HG02798 (cell line): ENCODE measurements around the gene MAST4.
A peak's percentile ranks its signal among the peaks of the same experiment; 100 is the strongest.

ENCODE experiments used
- ATAC-seq: cut with Tn5 transposase; IDR thresholded peaks from one replicate; pipeline ENCODE4 v1.9.1; 2021; ENCODE audit warnings: mild to moderate bottlenecking; ENCODE audit not compliant: unreplicated experiment, poor library complexity

MAST4 gene

DNA sequence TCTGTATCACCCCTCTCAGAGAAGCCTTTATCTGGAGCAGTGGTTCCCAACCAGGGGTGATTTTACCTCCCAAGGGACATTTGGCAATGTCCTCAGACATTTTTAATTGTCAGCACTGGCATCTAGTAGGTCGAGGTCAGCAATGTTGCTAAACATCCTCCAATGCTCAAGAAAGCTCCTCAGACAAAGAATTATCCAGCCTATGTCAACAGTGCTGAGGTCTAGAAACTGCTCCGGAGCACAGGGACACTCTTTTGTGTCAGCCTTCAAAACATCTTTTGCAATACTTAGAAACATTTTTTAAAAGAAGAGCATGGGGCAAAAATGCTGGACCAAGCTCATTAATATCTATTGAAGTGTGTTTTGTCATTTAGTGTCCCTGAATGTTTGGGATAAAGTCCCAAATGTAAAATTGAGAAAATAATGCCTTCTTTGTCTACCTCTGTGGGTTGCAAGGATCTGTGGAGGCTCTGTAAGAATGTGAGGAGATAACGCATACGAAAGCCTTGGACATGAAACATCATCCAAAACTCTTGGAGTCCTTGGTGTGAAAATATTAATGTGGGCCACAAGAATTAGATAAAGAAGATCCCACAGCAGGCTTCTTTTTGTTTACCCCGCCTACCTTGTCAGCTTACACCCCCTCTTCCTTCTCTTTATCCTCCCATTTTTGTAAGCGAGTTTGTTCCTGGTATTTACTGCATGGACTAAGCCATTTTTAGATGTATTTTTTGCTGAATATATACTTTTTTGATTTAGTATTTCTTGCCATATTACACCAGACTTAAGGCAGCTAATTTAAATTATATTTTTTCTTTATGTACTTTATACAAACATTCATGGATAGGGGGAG is 406.9 kb downstream of the MAST4 start:
- ATAC-seq: no peak

- ATAC-seq: no peak
Observed at GRCh38 chr5:67003685-67003934, 407.4 kb downstream of the MAST4 start.

GRCh38 chr5:67003935-67004729 is 407.9 kb downstream of the MAST4 start:
- peak; percentile 58 for ATAC-seq

GRCh38 chr5:67004730-67005350 is 408.6 kb downstream of the MAST4 start:
- no peak for ATAC-seq

DNA sequence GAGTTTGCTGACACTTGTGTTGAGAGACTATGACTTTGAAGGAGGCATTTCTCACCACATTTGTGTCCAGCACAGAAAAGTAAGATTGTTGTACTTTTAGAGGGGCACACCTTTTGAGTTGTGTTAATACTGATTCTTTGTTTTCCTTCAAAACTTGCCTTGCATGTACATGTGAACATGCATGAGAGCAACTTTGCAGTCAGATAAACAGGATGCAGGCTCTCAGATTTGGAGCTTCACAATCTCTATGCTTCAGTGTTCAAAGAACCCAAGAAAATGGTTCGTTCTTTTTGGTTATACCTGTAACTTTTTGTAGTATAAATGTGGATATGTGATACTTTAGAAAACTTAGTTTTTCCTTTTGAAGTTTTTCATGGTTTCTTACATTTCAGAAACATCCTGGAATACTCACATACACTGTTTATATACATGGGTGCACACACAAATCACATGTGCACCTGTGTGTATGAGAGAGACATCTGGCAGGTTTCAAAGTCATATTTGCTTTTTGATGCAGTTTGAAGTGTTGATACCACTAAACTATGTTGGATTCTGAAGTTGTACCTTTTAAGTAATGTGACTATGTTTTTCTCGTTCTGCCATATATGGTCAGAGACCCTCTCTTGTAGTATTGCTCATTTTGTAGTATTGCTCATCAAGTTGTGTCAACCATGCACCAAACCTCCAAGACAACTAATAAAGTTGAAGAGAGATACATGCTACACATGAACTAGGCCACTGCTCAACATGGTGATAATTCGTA is 409.7 kb downstream of the MAST4 start:
- ATAC-seq: no peak

GRCh38 chr5:67006500-67006848 is 410.3 kb downstream of the MAST4 start:
- ATAC-seq: no peak

- ATAC-seq: no peak
Observed at GRCh38 chr5:67009028-67009427, 412.8 kb downstream of the MAST4 start.

DNA sequence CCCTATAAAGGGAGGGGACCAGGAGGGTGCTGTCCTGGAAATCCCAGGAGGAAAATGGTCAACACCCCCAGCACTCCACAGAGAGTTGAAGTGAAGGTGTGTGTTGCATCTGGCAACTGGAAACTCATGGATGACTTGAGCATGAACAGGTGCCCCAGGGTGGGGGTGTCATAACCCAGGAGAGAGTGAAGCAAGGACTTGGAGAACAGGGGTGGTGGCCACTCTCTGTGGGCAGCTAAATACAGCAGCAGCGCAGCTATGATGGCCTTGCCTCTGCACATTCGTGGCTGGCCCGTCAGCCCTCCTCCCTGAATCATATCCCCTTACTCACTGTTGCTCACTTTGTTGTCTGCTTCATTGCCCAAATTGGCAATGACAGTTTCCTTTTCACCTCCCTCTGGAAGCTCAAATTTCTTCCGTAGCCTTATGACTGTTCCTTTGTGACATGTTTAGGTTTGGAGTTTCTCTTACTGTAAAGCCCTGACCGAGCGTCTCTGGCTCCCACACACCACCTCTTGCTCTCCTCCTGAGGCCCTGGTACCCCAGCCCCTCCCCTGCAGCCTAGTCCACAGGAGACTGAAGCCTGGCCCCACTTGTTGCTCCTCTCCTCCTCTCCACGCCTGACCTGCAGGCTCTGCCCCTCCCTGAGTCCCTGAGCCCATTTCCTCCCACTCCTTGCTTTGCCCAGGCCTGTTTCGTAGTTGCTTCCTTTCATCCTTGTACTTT is 414.7 kb downstream of the MAST4 start:
- ATAC-seq: no peak

- ATAC-seq: no peak
Observed at GRCh38 chr5:67011422-67011821, 415.2 kb downstream of the MAST4 start.

GRCh38 chr5:67012171-67012570 is 416.0 kb downstream of the MAST4 start:
- ATAC-seq: no peak

GRCh38 chr5:67013719-67014118 is 417.5 kb downstream of the MAST4 start:
- no peak for ATAC-seq

GRCh38 chr5:67014191-67014590 is 418.0 kb downstream of the MAST4 start:
- ATAC-seq: no peak

DNA sequence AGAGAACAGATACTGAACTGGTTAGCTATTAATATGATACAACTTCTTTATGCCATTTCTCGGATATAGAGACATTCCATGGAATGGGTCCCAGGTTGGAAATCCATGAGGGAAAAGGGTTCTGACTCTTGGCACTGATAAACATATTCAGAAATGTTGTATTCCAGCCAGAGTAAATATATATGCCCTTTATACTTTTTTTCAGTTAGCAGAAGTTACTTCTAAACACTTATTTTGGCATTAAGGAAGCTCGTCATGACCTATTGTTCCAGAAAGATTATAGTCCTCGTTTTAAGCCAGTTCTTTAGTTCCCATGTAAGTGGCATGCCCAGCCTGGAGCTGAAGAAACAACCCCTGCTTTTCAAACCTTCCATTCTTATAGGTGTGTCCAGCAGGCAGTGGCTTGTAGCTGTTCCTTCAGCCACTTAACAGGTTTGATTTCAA is 418.8 kb downstream of the MAST4 start:
- ATAC-seq: no peak

DNA sequence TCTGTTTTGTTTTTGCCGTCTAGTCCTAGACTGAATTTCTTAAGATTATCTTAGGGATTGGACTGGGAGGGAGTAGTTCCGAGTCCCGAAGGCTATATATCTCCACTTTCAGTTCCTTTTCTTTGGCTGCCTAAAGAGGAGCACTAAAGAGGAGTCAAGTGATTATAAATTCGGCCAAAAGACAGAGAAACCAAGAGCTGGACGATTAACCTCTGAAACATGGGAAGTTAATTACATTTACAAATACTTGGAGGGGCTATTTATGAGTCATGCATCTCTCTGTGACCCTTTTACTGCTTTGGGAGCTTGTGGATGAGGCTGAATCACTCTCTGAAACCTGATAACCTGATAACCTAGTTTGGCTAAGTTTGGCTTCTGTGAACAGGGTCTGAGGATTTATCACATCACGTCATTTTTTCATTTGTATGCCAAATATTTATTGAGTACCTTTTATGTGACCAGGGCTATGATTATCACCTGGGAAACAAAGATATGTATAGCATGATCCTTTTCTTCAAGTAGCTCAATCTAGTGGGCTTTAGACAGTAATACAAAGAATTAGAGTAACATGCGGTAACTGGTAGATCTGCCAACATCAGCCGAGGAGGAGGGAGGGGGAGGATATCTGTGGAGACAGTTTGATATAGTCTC is 419.5 kb downstream of the MAST4 start:
- no peak for ATAC-seq

GRCh38 chr5:67019065-67019845 is 423.1 kb downstream of the MAST4 start:
- ATAC-seq: no peak

GRCh38 chr5:67020096-67020615 is 424.0 kb downstream of the MAST4 start:
- ATAC-seq: no peak

- no peak for ATAC-seq
Observed at GRCh38 chr5:67021031-67021430, 424.8 kb downstream of the MAST4 start.

DNA sequence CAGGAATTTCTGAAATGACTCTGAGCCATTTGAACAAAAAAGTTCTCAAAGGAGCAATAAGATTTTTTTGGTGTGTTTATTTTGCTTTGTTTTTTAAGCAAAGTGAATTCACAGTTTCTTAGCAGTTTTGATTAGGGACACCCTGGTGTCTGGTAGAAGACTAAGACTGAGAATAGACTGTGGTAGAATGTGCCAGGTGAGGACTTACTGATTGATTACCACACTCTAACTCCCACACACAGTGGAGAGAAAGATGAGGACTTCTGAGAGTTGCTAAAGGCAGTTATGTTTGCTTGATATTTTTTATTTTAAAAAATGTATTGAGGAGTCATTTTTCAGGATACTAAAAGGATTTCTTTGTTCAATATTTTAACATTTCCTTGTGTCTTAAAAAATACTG is 425.3 kb downstream of the MAST4 start:
- ATAC-seq: peak; percentile 64

DNA sequence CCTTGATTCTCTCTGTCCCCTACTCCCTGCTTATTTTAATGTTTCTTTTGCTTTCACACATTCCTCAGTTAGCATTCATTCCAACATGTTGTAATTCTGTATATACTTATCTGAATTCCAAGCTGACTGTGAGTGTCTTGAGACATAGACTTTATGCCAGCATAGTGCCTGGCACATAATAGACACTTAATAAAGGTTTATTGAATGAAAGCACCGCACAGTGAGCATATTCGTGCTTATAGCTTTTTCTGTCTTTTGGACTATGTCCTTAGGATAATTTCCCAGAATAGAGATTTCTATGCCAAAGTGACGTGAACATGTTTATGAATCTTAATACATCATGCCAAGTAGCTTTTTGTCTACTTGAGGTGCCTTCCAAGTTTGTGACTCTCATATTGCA is 425.8 kb downstream of the MAST4 start:
- ATAC-seq: no peak
